ENCODE results near the gene POLR2E. TPM values are rescaled to one million over a fixed set of nuclear protein-coding genes. Genes with fewer than 3 reads are reported as not detected.
A peak's percentile ranks its signal among the peaks of the same experiment; 100 is the strongest.

POLR2E gene
- total and polyA plus RNA-seq, 2 of the 13 experiments (the other 11 are each of a cell fraction or from before 2014, with no cell fraction given): 140 to 272 TPM

DNA sequence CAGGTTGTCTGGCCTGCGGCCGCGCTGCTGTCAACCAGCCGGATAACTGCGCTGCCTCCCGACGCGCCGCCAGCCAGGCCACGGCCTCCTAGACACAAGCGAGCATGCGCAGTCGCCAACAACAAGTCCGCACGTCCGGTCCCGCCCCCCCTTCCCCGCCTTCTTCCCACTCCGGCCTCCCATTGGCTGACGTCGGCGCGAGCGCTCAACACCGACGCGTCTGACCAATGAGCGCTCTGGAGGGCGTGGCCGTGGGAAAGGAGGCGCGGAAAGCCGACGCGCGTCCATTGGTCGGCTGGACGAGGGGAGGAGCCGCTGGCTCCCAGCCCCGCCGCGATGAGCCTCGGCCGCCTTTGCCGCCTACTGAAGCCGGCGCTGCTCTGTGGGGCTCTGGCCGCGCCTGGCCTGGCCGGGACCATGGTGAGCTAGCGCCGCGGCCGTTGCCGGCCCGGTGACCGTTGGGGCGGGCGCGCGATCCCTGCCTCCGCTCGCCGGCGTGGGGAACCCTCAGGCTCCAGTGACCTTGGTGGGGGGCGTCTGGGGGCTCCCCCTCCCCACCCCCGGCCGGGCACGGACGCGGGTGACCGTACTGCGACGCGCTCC lies 8.6 kb upstream of the POLR2E start, which contains the start of gene GPX4 (continued):
- TF ChIP-seq, protein P1, sequence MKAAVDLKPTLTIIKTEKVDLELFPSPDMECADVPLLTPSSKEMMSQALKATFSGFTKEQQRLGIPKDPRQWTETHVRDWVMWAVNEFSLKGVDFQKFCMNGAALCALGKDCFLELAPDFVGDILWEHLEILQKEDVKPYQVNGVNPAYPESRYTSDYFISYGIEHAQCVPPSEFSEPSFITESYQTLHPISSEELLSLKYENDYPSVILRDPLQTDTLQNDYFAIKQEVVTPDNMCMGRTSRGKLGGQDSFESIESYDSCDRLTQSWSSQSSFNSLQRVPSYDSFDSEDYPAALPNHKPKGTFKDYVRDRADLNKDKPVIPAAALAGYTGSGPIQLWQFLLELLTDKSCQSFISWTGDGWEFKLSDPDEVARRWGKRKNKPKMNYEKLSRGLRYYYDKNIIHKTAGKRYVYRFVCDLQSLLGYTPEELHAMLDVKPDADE (CRISPR knock-in tag; IDR thresholded peaks at IDR 0.05): no peak

- peak overlapping the region; percentile 22 to 67 (median 58); a peak in 5 of 6 replicates for H3K4me3 ChIP-seq (replicated peaks in 1 of 3; ENCODE audit: insufficient read depth in 1 of 3, low read depth in 2 of 3, low read length in 3 of 3)
- no peak overlapping the region for H2AFZ ChIP-seq (ENCODE audit: low read length)
- no peaks in the 10 kb centered on the region for H3K9me3 ChIP-seq (ENCODE audit: low read length)
- peaks cover 81% of the 10 kb centered on the region for H3K4me1 ChIP-seq (ENCODE audit: insufficient read depth, low read length)
- no peaks in the 10 kb centered on the region for H3K27me3 ChIP-seq (ENCODE audit: control insufficient read depth in 1 of 2, insufficient read depth in 2 of 2, low read length in 2 of 2)
- intact Hi-C loops (cut with micrococcal nuclease; ENCODE audit: unreplicated experiment) (loop anchor here (10.0 kb wide), 1 partner anchor 48 kb away; no protein-coding TSS in a partner anchor), in situ Hi-C loops (cut with HindIII; ENCODE audit: extremely low pct_ligation_motif_present, low pct_unique_long_range_greater_than_20kb) (loop anchor here (5.0 kb wide), 1 partner anchor 36 kb away; the partner anchor contains the start of gene ARHGAP45)
- H3K4me2 ChIP-seq (ENCODE audit: low read depth, low read length): peak overlapping the region; percentile 92
- ATAC-seq: no peak
- no peak for FAIRE-seq
- BruUV-seq (replicated peaks): TSS peak; percentile 88
- DNase-seq (ENCODE audit: low spot score): no peak
- POLR2A ChIA-PET: interaction anchor here (0.6 to 4.1 kb wide), 10 partner anchors 9 to 166 kb away, joined by 3 to 28 read pairs (median 7); partner anchors contain the start of genes ARHGAP45, CIRBP and RNU6-2
- H3K36me3 ChIP-seq (replicated peaks in 1 of 2; ENCODE audit: control insufficient read depth in 1 of 2, insufficient read depth in 2 of 2, low read length in 2 of 2): peaks cover 6 to 20% of the 10 kb centered on the region in 2 experiments; a peak in 3 of 5 replicates
- peaks cover 15% of the 10 kb centered on the region; the same call in 1 of the 2 replicates for H4K20me1 ChIP-seq (ENCODE audit: insufficient read depth, low read length)
- H3K9ac ChIP-seq (ENCODE audit: insufficient read depth, low read depth, low read length): peak overlapping the region; percentile 82
- WGBS (ENCODE audit: low lambda C conversion rate): 13% methylated on average over 20 of the region's 20 CpGs
- H3K27ac ChIP-seq (ENCODE audit: extremely low read length, insufficient read depth, low read length): peak overlapping the region; percentile 86
- H3K79me2 ChIP-seq (ENCODE audit: insufficient read depth, low read length): peaks cover 11% of the 10 kb centered on the region
- CTCF ChIA-PET (ENCODE audit: low intra/inter-chr PET ratio, low total read pairs): no interaction called here
- TF ChIP-seq ZNF891 (CRISPR knock-in tag; IDR thresholded peaks at IDR 0.05): peak; percentile 21; the same call in 1 of the 2 replicates
- no peak for TF ChIP-seq ZBTB42 (CRISPR knock-in tag; IDR thresholded peaks at IDR 0.05)
- peak; percentile 9; the same call in 1 of the 2 replicates for TF ChIP-seq ZC3H13 (CRISPR knock-in tag; IDR thresholded peaks at IDR 0.05)
- no peak for TF ChIP-seq U2AF2 (IDR thresholded peaks at IDR 0.05; ENCODE audit: low read depth, low read length)
- TF ChIP-seq THAP8 (CRISPR knock-in tag; IDR thresholded peaks at IDR 0.05; ENCODE audit: borderline replicate concordance): no peak
- no peak for TF ChIP-seq KLF11 (CRISPR knock-in tag; IDR thresholded peaks at IDR 0.05)
- no peak for TF ChIP-seq DPF2 (CRISPR knock-in tag; IDR thresholded peaks at IDR 0.05; ENCODE audit: borderline replicate concordance, low read depth)
- TF ChIP-seq ZSCAN29 (CRISPR knock-in tag; conservative IDR thresholded peaks at IDR 0.05): no peak
- peak; percentile 8; the same call in 1 of the 2 replicates for TF ChIP-seq ZMYM3 (CRISPR knock-in tag; IDR thresholded peaks at IDR 0.05)
- TF ChIP-seq ZNF770 (CRISPR knock-in tag; IDR thresholded peaks at IDR 0.05): peak; percentile 72
- no peak for TF ChIP-seq IRF2 (CRISPR knock-in tag; IDR thresholded peaks at IDR 0.05)
- TF ChIP-seq ZNF574 (CRISPR knock-in tag; IDR thresholded peaks at IDR 0.05): no peak
- TF ChIP-seq NR2F6 (IDR thresholded peaks at IDR 0.05): 0 out of 2 replicates have a peak, but pooled peaks have one; percentile 12
- no peak for TF ChIP-seq NR2F6 (CRISPR knock-in tag; IDR thresholded peaks at IDR 0.05)
- TF ChIP-seq ZNF777 (CRISPR knock-in tag; IDR thresholded peaks at IDR 0.05): no peak
Measured at GRCh38 chr19:1103132-1103707, 8.0 kb upstream of the POLR2E start.
